Measurements from ENCODE around the gene OSR1. TPM values are rescaled to one million over a fixed set of nuclear protein-coding genes. Genes with fewer than 3 reads are reported as not detected.

The OSR1 gene
- total RNA-seq, 2 donors from 2014 or later, result 12.5 to 55.7 TPM

DNA sequence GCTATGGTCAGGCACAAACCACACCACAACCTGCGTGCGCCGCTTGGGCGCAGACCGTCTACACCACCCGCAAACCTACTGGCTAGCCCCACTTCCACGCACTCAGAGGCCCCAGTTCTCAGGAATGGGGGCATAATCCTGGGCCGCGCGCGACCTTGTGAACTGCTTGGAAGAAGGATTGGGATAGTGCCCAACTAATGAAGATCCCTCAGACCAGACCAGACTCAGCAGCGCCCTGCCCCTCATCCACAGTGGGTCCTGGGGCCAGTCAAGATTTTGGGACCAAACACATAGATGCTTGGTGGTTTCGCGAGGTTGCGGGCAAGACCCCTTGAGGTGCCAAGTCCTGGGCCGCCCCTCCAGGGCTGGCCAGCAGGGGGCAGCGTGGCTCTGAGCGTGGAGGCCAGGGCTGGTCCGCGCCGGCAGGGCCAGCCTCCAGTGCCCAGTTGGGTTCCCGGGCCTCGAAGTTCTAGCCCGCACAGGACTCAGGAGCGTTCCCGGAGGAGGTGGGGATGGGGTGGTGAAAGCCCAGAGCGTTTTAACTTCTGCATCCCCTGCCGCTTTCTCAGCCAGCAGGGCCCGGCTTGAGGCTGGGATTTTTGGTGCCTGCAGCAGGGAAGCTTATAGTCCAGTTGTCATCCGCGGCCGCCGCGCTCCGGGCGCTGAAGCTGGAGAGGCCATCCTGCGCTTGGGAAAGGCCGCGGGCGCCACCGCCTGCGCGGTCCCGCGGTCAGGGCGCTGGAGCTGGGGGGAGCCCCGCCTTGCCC is 8.3 kb downstream of the OSR1 start:
- Histone ChIP-seq H3K27ac (peak overlapping the region; percentile 46 to 87), H3K4me3 (peak overlapping the region in 1 of 2 donors; percentile 30), H3K9me3 (no peaks in the 10 kb centered on the region), H3K27me3 (no peaks in the 10 kb centered on the region), H3K36me3 (peaks cover 38% of the 10 kb centered on the region), H3K4me1 (peaks cover 0 to 68% of the 10 kb centered on the region in 2 donors)
- TF ChIP-seq, protein P1, sequence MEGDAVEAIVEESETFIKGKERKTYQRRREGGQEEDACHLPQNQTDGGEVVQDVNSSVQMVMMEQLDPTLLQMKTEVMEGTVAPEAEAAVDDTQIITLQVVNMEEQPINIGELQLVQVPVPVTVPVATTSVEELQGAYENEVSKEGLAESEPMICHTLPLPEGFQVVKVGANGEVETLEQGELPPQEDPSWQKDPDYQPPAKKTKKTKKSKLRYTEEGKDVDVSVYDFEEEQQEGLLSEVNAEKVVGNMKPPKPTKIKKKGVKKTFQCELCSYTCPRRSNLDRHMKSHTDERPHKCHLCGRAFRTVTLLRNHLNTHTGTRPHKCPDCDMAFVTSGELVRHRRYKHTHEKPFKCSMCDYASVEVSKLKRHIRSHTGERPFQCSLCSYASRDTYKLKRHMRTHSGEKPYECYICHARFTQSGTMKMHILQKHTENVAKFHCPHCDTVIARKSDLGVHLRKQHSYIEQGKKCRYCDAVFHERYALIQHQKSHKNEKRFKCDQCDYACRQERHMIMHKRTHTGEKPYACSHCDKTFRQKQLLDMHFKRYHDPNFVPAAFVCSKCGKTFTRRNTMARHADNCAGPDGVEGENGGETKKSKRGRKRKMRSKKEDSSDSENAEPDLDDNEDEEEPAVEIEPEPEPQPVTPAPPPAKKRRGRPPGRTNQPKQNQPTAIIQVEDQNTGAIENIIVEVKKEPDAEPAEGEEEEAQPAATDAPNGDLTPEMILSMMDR (IDR thresholded peaks at IDR 0.05), result peak; percentile 50 to 85
- peak; percentile 67 for DNase-seq (ENCODE audit: low spot score)

DNA sequence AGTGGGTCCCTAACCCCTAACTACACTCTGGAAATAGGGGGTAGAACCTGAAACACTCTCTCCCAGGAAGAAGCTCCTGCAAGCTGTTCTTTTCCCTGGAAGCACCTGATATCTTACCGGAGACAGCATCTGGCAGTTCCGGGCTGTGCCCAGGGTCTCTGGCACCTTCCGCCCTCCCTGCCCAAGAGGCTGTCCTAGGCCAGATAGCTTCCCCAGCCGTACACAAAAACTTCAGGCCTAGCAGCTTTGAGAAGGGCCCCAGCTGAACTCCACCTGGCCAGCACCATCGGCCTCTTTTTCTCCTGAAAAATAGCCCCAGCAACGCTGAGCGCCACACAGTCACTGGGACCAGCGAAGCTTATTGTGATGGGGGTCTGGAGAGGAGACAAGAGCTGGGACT is 9.7 kb downstream of the OSR1 start:
- H3K4me1 ChIP-seq, result peaks cover 0 to 54% of the 10 kb centered on the region in 2 donors
- TF ChIP-seq, protein P1 (IDR thresholded peaks at IDR 0.05), result no peak
- H3K27ac ChIP-seq, result peak overlapping the region; percentile 87 to 96
- H3K9me3 ChIP-seq, result no peaks in the 10 kb centered on the region
- peak overlapping the region; percentile 70 to 84 for H3K4me3 ChIP-seq
- no peaks in the 10 kb centered on the region for H3K27me3 ChIP-seq
- no peak for DNase-seq (ENCODE audit: low spot score)
- H3K36me3 ChIP-seq, result peaks cover 38% of the 10 kb centered on the region

DNA sequence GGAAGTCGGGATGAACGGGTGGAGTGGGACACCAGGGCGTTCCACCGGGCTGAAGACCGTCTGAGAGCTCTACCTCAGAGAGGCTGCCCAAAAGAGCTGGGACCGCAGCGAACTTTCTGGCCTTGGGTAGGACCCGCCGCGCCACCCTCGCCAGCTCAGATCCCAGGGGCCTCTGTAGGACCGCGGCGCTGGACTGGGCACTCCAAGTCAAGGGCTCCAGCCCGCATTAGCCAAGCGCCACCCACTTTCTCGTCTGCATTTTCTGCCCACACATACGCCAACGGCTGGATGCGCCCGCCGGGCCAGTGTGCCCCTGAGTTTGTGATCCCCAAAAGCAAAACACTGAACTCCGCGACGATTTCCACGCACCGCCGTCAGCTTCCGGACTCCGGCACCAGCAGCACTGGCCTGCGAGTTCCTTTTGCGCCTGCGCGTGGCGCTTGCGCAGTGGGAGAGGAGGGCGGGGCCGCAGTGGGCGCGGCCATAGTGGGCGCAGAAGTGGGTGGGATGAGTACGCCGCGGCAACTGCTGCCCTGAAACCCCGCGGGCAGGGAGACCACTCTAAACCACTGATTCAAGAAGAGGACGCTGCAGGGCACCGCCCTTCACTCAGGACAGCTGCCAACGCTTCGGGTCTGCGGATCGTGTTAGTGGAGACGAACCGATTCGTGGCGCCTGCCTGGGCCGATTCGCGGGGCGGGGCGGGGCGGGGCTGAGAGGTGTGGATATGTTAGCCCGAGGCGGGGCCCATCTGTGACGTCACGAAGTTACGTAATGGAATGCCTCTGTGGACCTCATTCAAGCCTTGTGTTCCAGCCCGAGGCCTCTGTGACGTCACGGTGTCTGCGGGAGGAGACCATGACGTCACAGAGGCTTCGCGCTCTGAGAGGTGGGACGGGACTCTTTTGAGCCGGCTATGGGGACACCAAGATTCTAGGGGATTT is 10.5 kb downstream of the OSR1 start:
- Histone ChIP-seq H3K27me3 (no peaks in the 10 kb centered on the region), H3K36me3 (peaks cover 31% of the 10 kb centered on the region), H3K4me1 (peaks cover 0 to 46% of the 10 kb centered on the region in 2 donors), H3K9me3 (no peaks in the 10 kb centered on the region), H3K4me3 (peak overlapping the region; percentile 70 to 84), H3K27ac (peak overlapping the region; percentile 87 to 96)
- peak; percentile 99 for DNase-seq (ENCODE audit: low spot score)
- TF ChIP-seq, protein P1 (IDR thresholded peaks at IDR 0.05), result no peak

DNA sequence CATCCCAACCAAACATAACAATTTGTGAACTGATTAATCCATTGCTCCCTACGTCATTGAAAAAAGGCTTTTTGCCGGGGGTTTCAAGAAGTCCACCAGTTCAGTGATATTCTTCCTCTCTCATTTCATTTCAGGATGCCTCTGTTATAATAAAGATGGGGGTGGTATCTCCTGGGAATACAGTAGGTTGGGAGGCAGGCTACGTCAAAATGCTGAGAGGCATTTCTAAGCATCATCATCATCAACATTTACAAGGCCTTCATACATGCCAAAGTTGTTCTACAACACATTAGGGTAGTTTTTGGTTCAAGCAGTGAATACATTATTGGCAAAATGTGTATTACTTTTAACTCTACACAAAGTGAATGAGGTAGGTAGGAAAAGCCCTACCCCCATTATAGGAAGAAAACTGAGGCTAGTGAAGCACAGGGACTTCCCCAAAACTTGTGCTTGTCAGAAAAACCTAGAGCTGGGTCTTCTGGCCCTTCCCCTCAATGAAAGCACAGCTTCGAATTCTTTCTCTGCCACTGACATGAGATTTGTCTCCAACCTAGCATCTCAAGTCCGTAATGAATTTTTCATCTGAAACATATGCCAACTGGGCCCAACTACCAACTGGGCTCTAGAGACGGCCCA is 11.3 kb downstream of the OSR1 start:
- H3K27me3 ChIP-seq, result no peaks in the 10 kb centered on the region
- no peaks in the 10 kb centered on the region for H3K9me3 ChIP-seq
- H3K4me1 ChIP-seq, result peaks cover 0 to 40% of the 10 kb centered on the region in 2 donors
- peak overlapping the region; percentile 87 to 96 for H3K27ac ChIP-seq
- DNase-seq (ENCODE audit: low spot score), result no peak
- peak overlapping the region; percentile 70 to 84 for H3K4me3 ChIP-seq
- peaks cover 26% of the 10 kb centered on the region for H3K36me3 ChIP-seq
- TF ChIP-seq, protein P1 (IDR thresholded peaks at IDR 0.05), result no peak

DNA sequence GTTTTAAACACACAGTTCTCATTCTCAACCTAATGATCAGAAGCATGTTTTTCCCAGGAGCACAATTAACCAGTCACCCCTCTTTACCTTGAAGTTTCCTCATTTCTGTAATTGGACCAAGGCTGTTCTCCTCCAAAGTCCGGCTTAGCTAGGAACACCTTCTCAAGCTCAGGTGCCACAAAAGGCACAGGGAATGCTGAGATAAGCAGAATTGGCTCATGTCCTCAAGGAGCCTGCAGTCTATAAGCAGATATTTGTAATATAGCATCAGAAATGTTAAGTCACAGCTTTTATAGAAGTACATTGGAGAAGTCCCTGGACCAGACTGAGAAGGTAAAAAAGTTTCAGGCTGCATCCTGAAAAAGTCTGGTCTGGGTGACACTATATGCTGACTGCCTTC is 20.7 kb downstream of the OSR1 start:
- Histone ChIP-seq H3K36me3 (no peaks in the 10 kb centered on the region), H3K9me3 (no peaks in the 10 kb centered on the region), H3K4me1 (peaks cover 0 to 34% of the 10 kb centered on the region in 2 donors), H3K27me3 (no peaks in the 10 kb centered on the region), H3K27ac (peak overlapping the region; percentile 46 to 82), H3K4me3 (no peak overlapping the region)
- TF ChIP-seq, protein P1 (IDR thresholded peaks at IDR 0.05), result no peak
- DNase-seq (ENCODE audit: low spot score), result no peak
